ENCODE results near the gene NEK7. TPM values are rescaled to one million over a fixed set of nuclear protein-coding genes. Genes with fewer than 3 reads are reported as not detected.
A peak's percentile ranks its signal among the peaks of the same experiment; 100 is the strongest.

The NEK7 gene
- total and polyA plus RNA-seq, 9 of the 15 experiments (the other 6 are each of a cell fraction or from before 2014, with no cell fraction given) = 8.5 to 37.3 (median 27.7) TPM

DNA sequence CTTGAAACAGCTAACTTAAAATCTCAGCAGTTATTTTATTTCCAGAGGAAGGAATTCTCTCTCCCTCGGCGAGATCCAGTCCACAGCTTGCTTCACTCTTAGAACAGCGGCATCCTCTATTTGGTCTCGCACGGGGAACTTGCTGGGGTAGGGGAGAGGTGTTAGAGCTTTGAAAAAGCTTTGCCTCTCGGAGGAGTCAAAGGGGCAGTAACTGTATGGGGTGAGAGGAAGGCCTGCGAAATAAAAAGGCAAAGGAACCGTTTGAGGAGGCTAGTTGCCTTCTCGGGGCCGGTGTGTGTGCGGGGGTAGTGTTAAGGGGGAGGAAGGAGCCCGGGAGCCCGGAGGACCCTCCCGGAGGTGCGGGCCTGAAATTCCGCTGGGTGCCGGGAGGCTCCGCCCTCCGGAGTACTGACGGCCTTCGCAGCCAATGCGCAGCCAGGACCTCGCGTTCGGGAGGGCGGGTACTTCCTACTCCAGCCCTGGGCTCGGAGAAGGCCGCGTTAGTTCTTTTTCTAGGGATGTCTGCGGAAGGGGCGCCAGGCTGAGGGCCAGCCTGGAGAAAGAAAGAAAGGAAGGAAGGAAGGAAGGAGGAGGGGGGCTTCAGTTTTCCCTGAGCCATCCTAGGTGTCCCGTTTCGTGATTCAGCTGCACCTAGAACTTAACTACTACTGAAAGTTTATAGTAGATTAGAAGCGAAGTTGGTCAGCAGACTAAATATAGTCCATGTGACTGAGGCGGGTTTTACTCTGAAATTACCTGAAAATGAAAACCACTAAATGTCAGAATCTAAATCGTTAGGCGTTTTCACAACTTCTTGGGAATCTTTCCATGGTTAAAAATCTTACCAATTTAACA, 2.2 kb downstream of the NEK7 start (continued):
- TF ChIP-seq RAD51 (IDR thresholded peaks at IDR 0.05; ENCODE audit: borderline replicate concordance, low read depth) = peak; percentile 60
- no peak for TF ChIP-seq FOXK1 (CRISPR knock-in tag; IDR thresholded peaks at IDR 0.05; ENCODE audit: borderline replicate concordance)
- TF ChIP-seq MAFF (IDR thresholded peaks at IDR 0.05; ENCODE audit: low read length) = no peak
- TF ChIP-seq PYGO2 (tag; IDR thresholded peaks at IDR 0.05) = no peak
- TF ChIP-seq MED1 (CRISPR knock-in tag; IDR thresholded peaks at IDR 0.05; ENCODE audit: borderline replicate concordance) = no peak
- no peak for TF ChIP-seq PHB (CRISPR knock-in tag; IDR thresholded peaks at IDR 0.05)
- 0 out of 2 replicates have a peak, but pooled peaks have one; percentile 2 for TF ChIP-seq MEF2A (IDR thresholded peaks at IDR 0.05; ENCODE audit: control insufficient read depth, low read depth, low read length)
- no peak for TF ChIP-seq NCOA6 (IDR thresholded peaks at IDR 0.05)
- no peak for TF ChIP-seq DDX20 (tag; IDR thresholded peaks at IDR 0.05; ENCODE audit: low read depth)
- 0 out of 2 replicates have a peak, but pooled peaks have one; percentile 34 for TF ChIP-seq KAT7 (CRISPR knock-in tag; IDR thresholded peaks at IDR 0.05; ENCODE audit: borderline replicate concordance)
- TF ChIP-seq, protein P1, sequence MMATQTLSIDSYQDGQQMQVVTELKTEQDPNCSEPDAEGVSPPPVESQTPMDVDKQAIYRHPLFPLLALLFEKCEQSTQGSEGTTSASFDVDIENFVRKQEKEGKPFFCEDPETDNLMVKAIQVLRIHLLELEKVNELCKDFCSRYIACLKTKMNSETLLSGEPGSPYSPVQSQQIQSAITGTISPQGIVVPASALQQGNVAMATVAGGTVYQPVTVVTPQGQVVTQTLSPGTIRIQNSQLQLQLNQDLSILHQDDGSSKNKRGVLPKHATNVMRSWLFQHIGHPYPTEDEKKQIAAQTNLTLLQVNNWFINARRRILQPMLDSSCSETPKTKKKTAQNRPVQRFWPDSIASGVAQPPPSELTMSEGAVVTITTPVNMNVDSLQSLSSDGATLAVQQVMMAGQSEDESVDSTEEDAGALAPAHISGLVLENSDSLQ (IDR thresholded peaks at IDR 0.05) = peak; percentile 99
- no peak for TF ChIP-seq MTA2 (IDR thresholded peaks at IDR 0.05; ENCODE audit: low read depth)
- no peak for TF ChIP-seq RUNX1 (IDR thresholded peaks at IDR 0.05; ENCODE audit: low read depth)
- TF ChIP-seq, protein P2, sequence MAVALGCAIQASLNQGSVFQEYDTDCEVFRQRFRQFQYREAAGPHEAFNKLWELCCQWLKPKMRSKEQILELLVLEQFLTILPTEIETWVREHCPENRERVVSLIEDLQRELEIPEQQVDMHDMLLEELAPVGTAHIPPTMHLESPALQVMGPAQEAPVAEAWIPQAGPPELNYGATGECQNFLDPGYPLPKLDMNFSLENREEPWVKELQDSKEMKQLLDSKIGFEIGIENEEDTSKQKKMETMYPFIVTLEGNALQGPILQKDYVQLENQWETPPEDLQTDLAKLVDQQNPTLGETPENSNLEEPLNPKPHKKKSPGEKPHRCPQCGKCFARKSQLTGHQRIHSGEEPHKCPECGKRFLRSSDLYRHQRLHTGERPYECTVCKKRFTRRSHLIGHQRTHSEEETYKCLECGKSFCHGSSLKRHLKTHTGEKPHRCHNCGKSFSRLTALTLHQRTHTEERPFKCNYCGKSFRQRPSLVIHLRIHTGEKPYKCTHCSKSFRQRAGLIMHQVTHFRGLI (CRISPR knock-in tag; IDR thresholded peaks at IDR 0.05) = no peak
